HEK293 (cell line): ENCODE data around the gene USP31.

Experiments
- AEBP2 ChIP-seq: fragments of 450-650 bp; formaldehyde crosslinking; IDR thresholded peaks from 2 replicates; pipeline ENCODE4 v1.5.1; 2016; ENCODE audit warnings: missing biosample characterization, missing genetic modification characterization, borderline replicate concordance
- BCL11B ChIP-seq: fragments of 450-650 bp; formaldehyde crosslinking; IDR thresholded peaks from 2 replicates; pipeline ENCODE4 v1.5.1; 2016; ENCODE audit warnings: low read depth, missing biosample characterization, missing genetic modification characterization
- KLF8 ChIP-seq: fragments of 450-650 bp; formaldehyde crosslinking; IDR thresholded peaks from 2 replicates; pipeline ENCODE4 v1.5.1; 2016; ENCODE audit warnings: missing biosample characterization, missing genetic modification characterization
- MYNN ChIP-seq: fragments of 450-650 bp; formaldehyde crosslinking; IDR thresholded peaks from 2 replicates; pipeline ENCODE4 v1.5.1; 2016; ENCODE audit warnings: missing biosample characterization, missing genetic modification characterization, borderline replicate concordance
- RBAK ChIP-seq: fragments of 450-650 bp; formaldehyde crosslinking; IDR thresholded peaks from 2 replicates; pipeline ENCODE4 v1.5.1; 2016; ENCODE audit warnings: missing biosample characterization, missing genetic modification characterization
- REPIN1 ChIP-seq: fragments of 450-650 bp; formaldehyde crosslinking; IDR thresholded peaks from 2 replicates; pipeline ENCODE4 v1.5.1; 2017; ENCODE audit warnings: missing biosample characterization, missing genetic modification characterization, low read depth
- TCF7L2 ChIP-seq: IDR thresholded peaks from 2 replicates; pipeline ENCODE4 v1.6.1; 2011; ENCODE audit warnings: low read depth, mild to moderate bottlenecking, inconsistent platforms, low read length, moderate library complexity, borderline replicate concordance
- ZBTB1 ChIP-seq: fragments of 450-650 bp; formaldehyde crosslinking; IDR thresholded peaks from 2 replicates; pipeline ENCODE4 v1.5.1; 2016; ENCODE audit warnings: missing biosample characterization, missing genetic modification characterization
- ZBTB10 ChIP-seq: fragments of 450-650 bp; formaldehyde crosslinking; IDR thresholded peaks from 2 replicates; pipeline ENCODE4 v1.5.1; 2016; ENCODE audit warnings: missing biosample characterization, missing genetic modification characterization
- ZBTB11 ChIP-seq: fragments of 450-650 bp; formaldehyde crosslinking; conservative IDR thresholded peaks from 2 replicates; pipeline ENCODE4 v1.5.1; 2016; ENCODE audit warnings: low read depth, missing biosample characterization, missing genetic modification characterization
- ZEB2 ChIP-seq: fragments of 450-650 bp; formaldehyde crosslinking; IDR thresholded peaks from 2 replicates; pipeline ENCODE4 v1.5.1; 2016; ENCODE audit warnings: missing biosample characterization, missing genetic modification characterization
- ZFP69B ChIP-seq: fragments of 450-650 bp; formaldehyde crosslinking; IDR thresholded peaks from 2 replicates; pipeline ENCODE4 v1.5.1; 2016; ENCODE audit warnings: missing biosample characterization, missing genetic modification characterization
- ZIC2 ChIP-seq: fragments of 450-650 bp; formaldehyde crosslinking; IDR thresholded peaks from 2 replicates; pipeline ENCODE4 v1.5.1; 2016; ENCODE audit warnings: missing biosample characterization, missing genetic modification characterization
- ZNF10 ChIP-seq: fragments of 450-650 bp; formaldehyde crosslinking; IDR thresholded peaks from 2 replicates; pipeline ENCODE4 v1.5.1; 2017; ENCODE audit warnings: missing biosample characterization, missing genetic modification characterization
- ZNF112 ChIP-seq: fragments of 450-650 bp; formaldehyde crosslinking; IDR thresholded peaks from 2 replicates; pipeline ENCODE4 v1.5.0; 2017; ENCODE audit warnings: missing biosample characterization, missing genetic modification characterization
- ZNF16 ChIP-seq: fragments of 450-650 bp; formaldehyde crosslinking; IDR thresholded peaks from 2 replicates; pipeline ENCODE4 v1.5.1; 2016; ENCODE audit warnings: low read depth, missing biosample characterization, missing genetic modification characterization
- ZNF202 ChIP-seq: fragments of 450-650 bp; formaldehyde crosslinking; IDR thresholded peaks from 2 replicates; pipeline ENCODE4 v1.5.1; 2016; ENCODE audit warnings: missing biosample characterization, missing genetic modification characterization, borderline replicate concordance
- ZNF211 ChIP-seq: fragments of 450-650 bp; formaldehyde crosslinking; IDR thresholded peaks from 2 replicates; pipeline ENCODE4 v1.5.1; 2016; ENCODE audit warnings: low read depth, missing biosample characterization, missing genetic modification characterization
- ZNF223 ChIP-seq: fragments of 450-650 bp; formaldehyde crosslinking; IDR thresholded peaks from 2 replicates; pipeline ENCODE4 v1.5.1; 2016; ENCODE audit warnings: missing biosample characterization, missing genetic modification characterization
- ZNF23 ChIP-seq: fragments of 450-650 bp; formaldehyde crosslinking; IDR thresholded peaks from 2 replicates; pipeline ENCODE4 v1.5.1; 2016; ENCODE audit warnings: missing biosample characterization, missing genetic modification characterization, borderline replicate concordance
- ZNF26 ChIP-seq: fragments of 450-650 bp; formaldehyde crosslinking; IDR thresholded peaks from 2 replicates; pipeline ENCODE4 v1.5.1; 2016; ENCODE audit warnings: missing biosample characterization, missing genetic modification characterization
- ZNF366 ChIP-seq: fragments of 450-650 bp; formaldehyde crosslinking; conservative IDR thresholded peaks from 2 replicates; pipeline ENCODE4 v1.5.1; 2016; ENCODE audit warnings: missing biosample characterization, missing genetic modification characterization
- ZNF514 ChIP-seq: fragments of 450-650 bp; formaldehyde crosslinking; IDR thresholded peaks from 2 replicates; pipeline ENCODE4 v1.5.1; 2016; ENCODE audit warnings: missing biosample characterization, missing genetic modification characterization
- ZNF561 ChIP-seq: fragments of 450-650 bp; IDR thresholded peaks from 2 replicates; pipeline ENCODE4 v1.5.1; 2018; ENCODE audit warnings: missing biosample characterization, missing genetic modification characterization, borderline replicate concordance
- ZNF585B ChIP-seq: fragments of 450-650 bp; formaldehyde crosslinking; IDR thresholded peaks from 2 replicates; pipeline ENCODE4 v1.5.1; 2016; ENCODE audit warnings: missing biosample characterization, missing genetic modification characterization
- ZNF658 ChIP-seq: fragments of 450-650 bp; formaldehyde crosslinking; IDR thresholded peaks from 2 replicates; pipeline ENCODE4; 2016; ENCODE audit warnings: missing biosample characterization, missing genetic modification characterization
- ZNF660 ChIP-seq: fragments of 450-650 bp; IDR thresholded peaks from 2 replicates; pipeline ENCODE4 v1.5.1; 2018; ENCODE audit warnings: missing biosample characterization, mild to moderate bottlenecking, missing genetic modification characterization
- ZSCAN4 ChIP-seq: fragments of 450-650 bp; formaldehyde crosslinking; IDR thresholded peaks from 2 replicates; pipeline ENCODE4 v1.5.1; 2017; ENCODE audit warnings: missing biosample characterization, missing genetic modification characterization

The USP31 gene

GRCh38 chr16:23148513-23149266 lies 562 bp downstream of the USP31 start (continued):
- no peak for TF ChIP-seq ZBTB10 (tag by site-specific recombination)
- TF ChIP-seq RBAK (tag by site-specific recombination): no peak
- TF ChIP-seq MYNN (tag by site-specific recombination): no peak
- TF ChIP-seq ZNF561: peak; percentile 40; the same call in 1 of the 2 replicates
- TF ChIP-seq ZNF514 (tag by site-specific recombination): no peak
- no peak for TF ChIP-seq TCF7L2
- TF ChIP-seq ZNF23: no peak
- no peak for TF ChIP-seq ZBTB11 (tag by site-specific recombination)
- no peak for TF ChIP-seq BCL11B (tag by site-specific recombination)
- TF ChIP-seq ZNF223 (tag by site-specific recombination): no peak
- no peak for TF ChIP-seq ZNF10 (tag by site-specific recombination)
- no peak for TF ChIP-seq ZNF16 (tag by site-specific recombination)
- peak; percentile 67; the same call in 1 of the 2 replicates for TF ChIP-seq ZNF660 (tag by site-specific recombination)
- peak; percentile 40; the same call in 1 of the 2 replicates for TF ChIP-seq KLF8 (tag by site-specific recombination)
- no peak for TF ChIP-seq ZNF658 (tag by site-specific recombination)
- TF ChIP-seq ZNF211: no peak
- no peak for TF ChIP-seq ZNF26
- TF ChIP-seq ZSCAN4 (tag by site-specific recombination): no peak
- TF ChIP-seq ZBTB1: no peak
- no peak for TF ChIP-seq ZEB2 (tag by site-specific recombination)
- TF ChIP-seq ZIC2 (tag by site-specific recombination): no peak
- TF ChIP-seq REPIN1 (tag by site-specific recombination): no peak
- no peak for TF ChIP-seq ZNF202 (tag by site-specific recombination)
- TF ChIP-seq AEBP2 (tag by site-specific recombination): no peak
- no peak for TF ChIP-seq ZNF585B (tag by site-specific recombination)
- no peak for TF ChIP-seq ZNF112 (tag by site-specific recombination)
- TF ChIP-seq ZNF366 (tag by site-specific recombination): no peak
- TF ChIP-seq ZFP69B: no peak
